Activated naive CD4-positive, alpha-beta T cell treated with Interleukin-2 at 50 U/mL for 16 hours (primary cell): Measurements from ENCODE around the gene PKP3.
"Not testable (repeated sequence)": the region's sequence is repeated elsewhere in the genome, so short reads cannot be mapped to it uniquely, and the experiment has no call there.

Experiments used
- DNase-seq: peaks from one replicate; pipeline ENCODE4 v3.0.0-alpha.2; 2020

PKP3 gene

DNA sequence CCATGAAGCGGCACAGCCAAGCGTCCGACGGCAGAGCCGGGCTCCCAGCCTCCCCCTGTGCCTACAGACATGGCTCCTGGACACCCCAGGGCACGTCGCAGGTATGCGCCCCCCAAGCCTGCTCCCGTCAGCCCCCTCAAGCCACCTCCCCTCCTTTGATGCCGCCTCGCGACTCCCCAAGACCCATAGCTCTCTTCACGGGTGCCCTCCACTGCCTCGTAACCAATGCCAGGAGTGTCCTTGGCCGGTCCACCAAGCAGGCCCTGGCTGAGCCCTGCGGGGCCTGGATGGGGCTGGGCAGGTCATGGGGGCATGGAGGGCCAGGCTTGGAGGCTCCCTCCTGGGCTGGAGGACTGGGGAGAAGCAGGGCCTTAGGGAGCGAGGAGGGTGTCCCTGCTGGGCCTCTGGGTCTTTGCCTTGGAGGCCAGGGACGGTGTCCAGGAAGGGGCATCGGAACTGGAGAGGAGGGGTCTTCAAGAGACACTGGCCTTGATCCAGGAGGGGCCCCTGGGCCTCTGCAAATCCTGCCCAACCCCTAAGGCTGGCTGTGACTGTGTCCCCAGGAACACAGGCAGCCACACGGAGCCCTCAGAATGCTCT, 38.6 kb downstream of the PKP3 start:
- DNase-seq = no peak

DNA sequence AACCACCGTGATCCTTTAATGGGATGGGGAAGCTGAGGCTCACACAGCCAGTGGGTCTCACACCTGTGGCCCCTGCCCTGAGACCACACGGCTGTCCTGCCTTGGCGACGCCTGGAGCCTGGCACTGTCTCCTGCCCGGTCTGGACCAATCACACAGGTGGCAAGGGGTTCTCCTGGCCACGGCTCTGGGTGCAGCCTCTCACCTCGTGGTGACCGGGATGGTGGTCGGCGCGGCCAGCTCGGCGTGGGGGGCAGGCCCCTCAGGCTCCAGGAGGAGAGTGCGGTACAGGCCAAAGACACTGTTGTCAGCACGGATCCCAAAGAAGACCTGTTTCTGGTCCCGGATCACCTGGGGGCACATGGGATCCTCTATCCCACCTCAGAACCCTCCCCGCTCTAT, 39.1 kb downstream of the PKP3 start:
- DNase-seq = no peak

DNA sequence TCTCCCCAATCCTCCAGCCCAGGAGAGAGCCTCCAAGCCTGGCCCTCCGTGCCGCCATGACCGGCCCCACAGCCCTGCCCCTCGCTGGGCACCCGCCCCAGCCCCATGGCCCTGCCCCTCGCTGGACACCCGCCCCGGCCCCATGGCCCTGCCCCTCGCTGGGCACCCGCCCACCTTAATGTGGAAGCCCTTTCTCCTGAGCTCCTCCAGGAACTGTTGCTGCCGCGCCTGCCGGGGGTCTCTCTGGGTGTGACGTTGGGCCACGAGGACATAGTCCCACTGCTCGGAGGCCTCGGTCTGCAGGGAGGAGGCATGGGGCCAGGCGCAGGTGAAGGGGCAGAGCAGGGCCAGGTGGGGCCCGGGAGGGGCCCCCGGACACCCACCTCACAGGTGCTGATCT, 39.6 kb downstream of the PKP3 start:
- no peak for DNase-seq

DNA sequence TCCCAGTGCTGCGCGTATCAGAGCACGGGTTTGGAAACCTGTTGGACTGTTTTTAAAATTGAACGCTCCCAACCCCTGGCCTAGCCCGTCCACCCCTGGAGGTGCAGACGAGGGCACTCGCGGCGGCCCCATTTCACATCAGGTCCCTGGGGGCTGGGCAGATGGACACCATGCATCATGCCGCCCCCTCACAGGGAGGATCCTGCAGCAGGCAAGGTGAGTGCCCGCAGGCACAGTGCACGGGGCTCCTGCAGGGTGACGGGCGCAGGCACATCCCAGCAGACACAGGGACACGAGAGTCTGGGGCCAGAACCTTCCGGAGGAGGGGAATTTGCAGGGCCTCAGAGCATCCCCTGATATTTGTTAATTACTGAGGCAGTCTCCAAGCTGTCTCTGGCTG, 40.5 kb downstream of the PKP3 start:
- DNase-seq = no peak

DNA sequence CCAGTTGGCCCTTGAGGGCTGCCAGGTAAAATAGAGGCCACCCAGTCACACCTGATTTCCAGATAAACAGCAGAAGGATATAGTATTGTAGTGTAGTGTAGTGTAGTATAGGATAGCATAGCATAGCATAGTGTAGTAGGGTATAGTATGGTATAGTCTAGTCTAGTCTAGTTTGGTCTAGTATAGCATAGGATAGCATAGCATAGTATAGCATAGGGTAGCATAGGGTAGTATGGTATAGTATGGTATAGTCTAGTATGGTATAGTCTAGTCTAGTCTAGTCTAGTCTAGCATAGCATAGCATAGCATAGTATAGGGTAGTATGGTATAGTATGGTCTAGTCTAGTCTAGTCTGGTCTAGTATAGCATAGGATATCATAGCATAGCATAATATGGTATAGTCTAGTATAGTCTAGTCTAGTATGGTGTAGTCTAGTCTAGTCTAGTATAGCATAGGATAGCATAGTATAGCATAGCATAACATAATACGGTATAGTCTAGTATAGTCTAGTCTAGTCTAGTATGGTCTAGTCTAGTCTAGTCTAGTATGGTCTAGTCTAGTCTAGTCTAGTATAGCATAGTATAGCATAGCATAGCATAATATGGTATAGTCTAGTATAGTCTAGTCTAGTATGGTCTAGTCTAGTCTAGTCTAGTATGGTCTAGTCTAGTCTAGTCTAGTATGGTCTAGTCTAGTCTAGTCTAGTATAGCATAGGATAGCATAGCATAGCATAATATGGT, 41.2 kb downstream of the PKP3 start:
- DNase-seq = not testable (repeated sequence)

DNA sequence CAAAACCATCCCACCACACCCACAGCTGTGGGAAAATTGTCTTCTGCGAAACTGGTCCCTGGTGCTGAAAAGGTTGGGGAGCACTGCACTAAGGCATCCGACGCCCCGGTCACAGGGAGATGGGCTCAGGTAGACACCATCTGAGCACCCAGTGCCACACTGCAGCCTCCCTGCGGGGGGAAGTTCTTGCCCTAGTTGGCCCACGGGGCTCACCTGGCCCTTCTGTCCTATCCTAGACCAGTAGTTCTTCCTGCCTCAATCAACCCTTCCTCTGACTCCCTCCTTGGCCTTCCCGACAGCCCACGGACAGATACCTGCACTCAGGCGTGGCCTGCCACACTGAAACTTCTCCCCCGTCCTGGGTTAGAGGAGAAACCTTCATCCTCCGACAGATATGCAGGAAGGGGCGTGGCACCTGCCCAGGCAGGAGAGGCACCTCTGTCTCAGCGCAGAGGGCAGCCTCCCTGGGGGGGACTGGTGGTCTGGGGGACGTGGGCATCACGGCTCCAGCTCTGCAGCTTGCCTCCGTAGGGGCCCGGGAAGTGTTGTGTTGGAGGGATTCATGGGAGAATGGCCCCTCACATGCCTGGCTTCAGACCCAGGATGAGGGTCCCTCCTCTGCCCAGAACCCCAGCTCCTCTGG, 43.3 kb downstream of the PKP3 start:
- DNase-seq = no peak

DNA sequence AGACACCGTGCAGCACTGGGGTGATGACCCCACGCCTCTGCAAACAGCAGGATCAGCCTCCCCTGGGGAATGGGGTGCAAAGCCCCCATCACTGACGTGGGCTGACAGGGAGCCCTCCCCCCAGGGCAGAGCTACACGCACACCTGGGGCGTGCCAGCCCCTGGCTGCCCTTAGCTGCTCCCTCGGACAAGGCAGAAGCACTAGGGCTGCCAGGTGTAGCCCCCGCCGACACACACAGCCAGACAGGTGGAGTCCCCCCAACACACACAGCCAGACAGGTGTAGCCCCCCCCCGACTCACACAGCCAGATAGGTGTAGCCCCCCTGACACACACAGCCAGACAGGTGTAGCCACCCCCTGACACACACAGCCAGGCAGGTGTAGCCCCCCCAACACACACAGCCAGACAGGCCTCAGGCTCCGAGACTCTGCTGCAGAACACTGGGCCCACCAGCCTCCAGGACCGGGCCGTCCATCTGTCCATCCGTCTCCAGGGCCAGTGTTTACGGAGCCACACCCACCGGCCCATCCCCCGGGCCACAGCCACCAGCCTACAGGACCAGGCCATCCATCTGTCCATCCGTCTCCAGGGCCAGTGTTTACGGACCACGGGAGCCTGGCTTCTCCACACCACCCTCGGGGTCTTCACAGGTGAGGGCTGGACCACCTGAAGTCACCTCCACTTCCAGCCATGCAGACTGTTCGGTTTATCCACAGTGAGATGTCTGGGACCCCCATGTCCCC, 44.3 kb downstream of the PKP3 start:
- no peak for DNase-seq

DNA sequence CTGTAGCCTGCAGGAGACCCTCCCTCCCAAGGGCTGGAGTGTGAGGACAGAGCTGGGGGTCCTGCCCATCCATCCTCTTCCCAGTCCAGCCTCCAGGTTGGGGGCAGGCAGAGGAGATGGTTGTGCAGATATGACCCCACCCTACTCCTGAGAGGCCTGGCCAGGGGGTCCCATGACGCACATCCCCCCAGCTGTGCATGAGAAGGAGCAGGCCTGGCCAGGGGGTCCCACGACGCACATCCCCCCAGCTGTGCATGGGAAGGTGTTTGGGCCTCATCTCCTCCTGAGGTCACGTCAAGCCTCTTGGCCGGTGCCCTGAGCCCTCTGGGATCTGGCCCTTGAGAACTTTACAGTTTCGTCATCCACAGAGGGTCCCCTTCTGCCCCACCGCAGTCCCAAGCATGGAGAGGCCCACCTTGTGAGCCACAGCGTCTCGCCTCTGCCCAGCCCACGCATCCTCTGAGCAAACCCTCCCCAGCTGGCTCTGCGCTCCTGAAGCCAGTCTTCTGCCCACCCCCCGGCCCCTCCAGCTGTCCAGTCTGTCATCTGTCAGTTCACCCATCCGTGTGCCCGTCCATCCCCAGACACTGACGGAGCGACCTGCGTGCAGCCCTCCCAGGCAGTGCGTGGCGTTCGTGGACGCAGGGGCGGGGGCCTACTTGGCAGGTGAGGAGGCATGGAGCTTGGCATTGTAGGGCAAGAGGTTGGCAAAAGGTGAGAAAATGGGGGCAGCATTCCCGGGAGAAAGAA, 45.5 kb downstream of the PKP3 start:
- no peak for DNase-seq

DNA sequence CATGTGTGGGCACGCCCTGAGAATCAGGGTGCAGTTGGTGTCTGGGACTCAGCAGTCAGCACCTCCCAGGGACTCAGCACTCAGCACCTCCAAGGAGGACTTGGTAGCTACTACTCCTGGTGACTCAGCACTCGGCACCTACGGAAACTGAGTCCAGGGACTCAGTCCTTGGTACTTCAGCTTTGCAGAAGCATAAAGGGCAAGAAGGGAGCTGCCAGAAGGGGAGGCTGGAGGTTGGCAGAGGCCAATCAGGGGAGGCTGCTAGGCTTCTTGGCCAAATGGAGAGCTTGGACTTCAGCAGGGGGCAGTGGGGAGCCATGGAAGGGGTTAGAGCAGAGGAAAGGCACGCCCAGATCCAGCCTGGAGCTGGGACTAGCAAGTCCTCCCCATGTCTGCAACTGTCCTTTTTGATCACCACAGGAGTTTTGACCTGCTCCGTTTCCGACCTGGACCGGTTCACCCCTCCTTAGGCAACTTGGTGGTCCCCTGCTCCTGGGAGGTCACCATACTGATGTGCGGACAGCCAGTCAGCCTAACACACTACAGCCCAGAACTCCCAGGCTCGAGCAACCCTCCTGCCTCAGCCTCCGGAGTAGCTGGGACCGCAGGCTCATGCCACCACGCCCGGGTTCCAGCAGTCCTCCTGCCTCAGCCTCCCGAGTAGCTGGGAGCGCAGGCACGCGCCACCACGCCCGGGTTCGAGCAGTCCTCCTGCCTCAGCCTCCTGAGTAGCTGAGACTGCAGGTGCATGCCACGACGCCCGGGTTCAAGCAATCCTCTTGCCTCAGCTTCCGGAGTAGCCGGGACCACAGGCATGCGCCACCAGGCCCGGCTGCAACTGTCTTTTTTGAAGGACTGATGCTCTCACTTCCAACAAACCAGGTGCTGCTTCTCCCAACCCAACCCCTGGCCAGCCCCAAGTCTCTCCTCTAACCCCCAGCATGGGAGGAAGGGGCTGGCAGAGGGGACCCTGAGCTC, 46.3 kb downstream of the PKP3 start:
- no peak for DNase-seq

DNA sequence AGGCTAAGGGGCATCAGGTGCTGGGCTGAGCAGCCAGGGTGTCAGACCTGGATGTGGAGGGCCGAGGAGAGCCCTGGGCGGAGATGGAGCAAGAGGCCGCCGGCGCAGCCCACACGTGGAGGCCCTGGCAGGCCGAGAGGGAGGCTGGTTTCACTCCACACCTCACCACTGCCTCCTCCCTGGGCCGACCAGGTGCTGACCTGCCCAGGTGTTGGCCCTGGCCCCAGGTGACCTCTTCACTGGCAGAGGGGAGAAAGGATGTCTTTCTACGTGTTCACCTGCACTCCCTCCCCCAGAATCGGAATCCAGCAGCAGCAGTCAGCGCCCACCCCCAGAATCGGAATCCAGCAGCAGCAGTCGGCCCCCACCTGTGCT, 47.0 kb downstream of the PKP3 start:
- no peak for DNase-seq

DNA sequence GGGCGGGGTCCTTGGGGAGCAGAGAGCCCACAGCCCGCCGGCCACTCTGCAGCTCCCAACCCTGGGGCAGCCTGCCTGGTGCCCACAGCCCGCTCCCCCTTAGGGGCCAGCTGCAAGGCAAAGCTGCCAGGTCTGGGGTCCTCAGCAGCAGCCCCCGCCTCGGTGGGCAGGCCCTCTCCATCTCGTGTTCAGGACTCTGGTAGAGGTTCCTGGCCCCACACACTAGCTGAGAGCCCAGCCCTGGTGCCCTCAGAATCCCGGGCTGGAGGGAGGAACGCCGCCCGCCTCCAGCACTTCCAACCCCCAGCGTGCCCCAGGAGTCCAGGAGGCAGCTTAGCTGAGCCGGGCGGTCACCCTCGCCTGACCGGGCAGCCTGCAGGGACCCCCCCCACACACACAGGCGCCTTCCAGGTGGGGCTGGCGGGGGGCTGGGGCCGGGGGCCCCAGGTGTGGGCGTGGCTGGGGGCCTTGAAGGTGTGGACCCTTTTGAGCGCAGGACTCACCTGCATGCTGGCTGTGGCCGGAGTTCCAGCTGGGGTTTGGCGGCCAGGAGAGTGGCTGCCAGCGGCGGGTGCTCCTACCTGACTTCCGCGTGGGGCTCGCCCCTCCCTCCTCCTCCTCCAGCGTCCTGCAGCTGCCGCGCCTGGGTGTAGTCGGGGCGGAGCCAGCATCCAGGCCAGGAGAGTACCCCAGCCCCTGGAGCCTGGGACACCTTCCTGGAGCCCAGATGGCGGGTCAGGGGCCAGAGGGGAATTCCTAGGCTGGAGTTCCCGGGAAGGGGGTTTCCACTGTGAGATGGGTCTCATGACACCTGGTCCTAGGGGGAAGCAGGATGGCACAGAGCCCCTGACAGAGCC, 47.6 kb downstream of the PKP3 start, which contains the start of gene ANO9:
ANO9 (minus strand) TSS at position 594 of the 857 bp plus-strand sequence; CDS start at position 509, 85 bp downstream.
- peak; percentile 70 for DNase-seq

DNA sequence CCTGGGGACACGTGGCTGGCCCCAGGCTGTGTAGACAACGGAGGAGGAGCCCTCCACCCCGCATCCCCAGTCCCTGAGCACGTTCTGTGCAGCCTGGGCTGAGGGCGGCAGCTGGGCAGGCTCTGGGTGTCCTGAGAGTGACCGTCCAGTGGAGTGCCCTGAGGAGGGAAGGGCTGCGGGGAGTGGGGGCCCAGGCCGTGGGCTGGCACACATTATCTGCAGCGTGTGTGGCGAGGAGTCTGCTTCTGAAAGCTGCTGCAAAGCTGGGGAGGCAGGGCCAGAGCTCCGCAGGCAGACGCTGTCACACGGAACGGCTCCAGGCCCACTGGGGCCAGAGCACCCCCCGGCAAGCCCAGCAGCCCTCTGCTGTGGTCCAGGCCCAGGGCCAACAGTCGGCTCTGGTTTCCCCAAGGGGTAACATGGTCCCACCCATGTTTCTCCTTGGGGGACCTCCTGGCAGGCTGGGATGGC, 48.6 kb downstream of the PKP3 start:
- DNase-seq = no peak

DNA sequence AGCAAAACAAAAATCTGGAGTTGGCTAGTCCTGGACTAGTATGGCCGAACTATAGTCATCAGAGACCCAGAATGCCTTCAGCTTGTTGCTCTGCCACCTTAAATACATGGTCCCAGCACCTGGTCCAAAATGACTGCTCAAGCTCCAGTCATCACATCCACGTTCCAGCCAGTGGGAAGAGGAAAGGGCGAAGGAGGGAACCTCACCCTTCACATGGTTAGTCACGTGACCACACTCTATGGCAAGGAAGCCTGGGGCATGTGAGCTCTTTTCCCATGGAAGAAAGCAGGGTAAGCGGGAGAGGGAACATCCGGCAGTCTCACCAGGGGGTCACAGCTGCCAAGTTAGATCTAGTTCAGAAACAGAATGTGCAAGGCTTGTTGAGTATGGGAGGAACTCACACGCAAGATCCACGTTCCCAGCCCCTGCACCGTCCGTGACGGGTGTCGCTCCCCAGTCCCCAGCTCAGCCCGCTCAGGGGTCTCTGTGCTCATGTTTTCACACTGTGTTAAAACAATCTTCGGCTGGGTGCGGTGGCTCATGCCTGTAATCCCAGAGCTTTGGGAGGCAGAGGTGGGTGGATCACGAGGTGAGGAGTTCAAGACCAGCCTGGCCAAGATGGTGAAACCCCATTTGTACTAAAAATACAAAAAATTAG, 49.7 kb downstream of the PKP3 start:
- DNase-seq = no peak

DNA sequence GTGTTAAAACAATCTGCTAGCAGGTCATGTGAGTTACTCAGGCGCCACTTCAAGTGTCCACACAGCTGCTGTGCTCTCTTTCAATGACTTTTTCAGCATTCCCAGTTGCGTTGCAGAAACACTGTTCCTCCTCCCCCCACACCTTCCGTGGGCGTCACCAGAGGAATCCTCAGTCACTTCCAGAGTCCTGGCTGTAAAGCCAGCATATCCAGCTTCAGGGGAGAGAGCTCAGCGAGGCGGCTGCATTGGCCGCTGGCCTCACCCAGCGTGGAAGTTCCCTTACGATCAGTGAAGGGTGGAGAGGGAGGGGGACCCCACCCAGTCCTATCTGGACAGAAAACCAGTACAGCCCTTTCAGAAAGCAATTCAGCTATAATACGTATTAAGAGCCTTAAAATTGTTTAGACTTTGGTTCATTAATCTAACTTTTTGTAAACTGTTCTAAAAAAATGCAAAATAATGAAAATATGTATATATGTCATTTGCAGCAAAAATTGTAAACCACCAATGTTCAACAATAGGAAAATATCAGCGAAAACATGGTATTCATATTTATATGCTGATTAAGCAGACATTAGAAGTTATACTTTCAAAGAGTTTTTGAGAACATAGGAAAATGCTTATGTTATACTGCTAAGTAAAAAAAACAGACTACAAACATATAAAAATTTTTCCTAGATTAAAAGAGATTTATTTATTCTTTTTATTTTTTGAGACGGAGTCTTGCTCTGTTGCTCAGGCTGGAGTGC, 50.6 kb downstream of the PKP3 start:
- no peak for DNase-seq

DNA sequence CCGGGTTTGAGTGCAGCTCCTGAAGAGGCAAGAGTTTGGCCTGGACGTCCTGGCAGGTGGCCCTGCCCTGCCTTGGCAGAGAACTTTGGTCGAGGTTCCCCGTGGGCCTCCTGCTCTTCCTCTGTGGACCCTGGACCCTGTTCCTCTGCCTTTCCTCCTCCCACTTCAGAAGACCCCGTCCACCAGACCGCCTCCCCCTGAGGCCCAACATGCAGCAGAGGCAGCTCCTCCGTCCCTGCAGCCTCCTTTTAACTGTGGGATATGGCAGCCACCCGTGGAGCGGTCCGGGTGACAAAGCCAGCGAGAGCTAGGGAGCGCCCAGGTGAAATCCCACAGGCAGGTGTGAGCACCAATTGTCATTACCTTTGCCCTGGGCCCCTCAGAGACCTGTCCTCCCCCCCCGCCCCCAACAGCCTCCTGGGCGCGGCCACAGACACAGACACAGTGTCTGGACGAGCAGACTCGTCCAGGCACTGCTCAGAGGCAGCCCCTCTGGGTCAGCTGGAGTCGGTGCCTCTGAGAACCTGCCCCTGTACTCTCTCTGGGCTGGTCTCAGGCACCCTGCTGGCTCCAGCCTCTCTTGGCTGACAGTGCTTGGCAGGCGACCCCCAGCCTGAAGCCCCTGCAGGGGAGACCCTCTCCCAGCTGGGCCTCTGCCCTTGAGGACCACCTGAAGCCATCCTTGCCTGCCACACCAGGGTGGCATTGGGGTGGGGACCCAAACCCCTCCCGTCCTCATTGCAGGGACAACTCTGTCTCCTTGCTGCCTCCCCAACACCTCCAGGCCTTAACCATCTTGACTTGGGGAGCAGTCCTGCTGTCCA, 52.0 kb downstream of the PKP3 start:
- no peak for DNase-seq

DNA sequence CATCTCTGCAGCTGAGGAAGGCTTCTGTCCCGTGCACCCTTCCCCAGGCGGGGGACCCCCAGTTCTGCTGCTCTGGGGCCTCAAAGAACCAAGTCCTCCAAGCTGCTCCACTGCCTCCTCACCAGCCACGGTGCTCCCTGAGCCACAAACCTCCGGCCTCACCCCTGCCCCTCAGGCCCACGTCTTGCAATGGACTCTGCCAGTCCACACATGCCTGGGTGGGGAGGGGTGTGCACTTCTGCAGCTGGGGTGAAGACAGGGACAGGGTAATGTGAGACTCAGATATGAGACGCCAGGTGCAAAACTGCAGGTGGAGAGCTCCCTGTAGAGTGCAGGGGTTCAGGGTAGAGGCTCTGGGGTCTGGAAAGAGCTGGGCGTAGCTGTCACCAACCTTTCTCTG, 52.9 kb downstream of the PKP3 start:
- DNase-seq = no peak

DNA sequence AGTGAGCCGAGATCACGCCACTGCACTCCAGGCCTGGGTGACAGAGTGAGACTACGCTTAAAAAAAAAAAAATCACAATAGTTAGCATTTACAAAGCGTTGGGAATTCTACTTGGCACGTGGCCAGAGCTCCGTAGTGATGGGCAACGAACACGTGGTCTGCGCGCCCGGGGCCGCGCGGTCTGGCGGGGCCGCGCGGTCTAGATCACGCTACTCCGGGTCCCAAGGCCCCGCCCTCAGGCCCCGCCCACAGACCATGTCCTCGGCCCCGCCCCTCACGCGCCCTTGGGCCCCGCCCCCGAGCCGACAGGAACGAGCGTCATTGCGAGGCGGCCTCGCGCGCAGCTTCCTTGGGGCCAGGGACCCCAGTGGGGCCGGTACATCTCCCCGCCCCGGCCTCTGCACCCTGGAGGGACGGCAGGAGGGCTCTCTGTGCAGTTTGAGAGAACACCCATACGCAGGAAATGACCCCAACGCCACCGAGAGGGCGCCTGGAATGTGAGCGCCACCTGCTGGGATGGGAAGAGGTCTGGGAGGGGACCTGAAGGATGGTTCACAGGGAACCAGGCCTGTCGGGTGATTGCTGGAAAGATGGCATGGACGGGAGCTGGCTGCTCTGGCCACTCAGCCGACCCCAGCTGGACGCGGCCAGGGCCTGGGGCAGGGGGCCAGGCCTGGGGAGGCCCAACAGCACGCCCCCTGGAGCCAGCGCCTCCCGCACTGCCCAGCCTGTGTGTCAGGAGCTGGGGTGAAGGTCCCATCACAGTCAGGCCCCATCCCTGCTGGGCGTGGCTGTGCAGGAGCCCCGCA, 54.1 kb downstream of the PKP3 start:
- peak; percentile 94 for DNase-seq
